HepG2 (cell line): Measurements from ENCODE around the gene MRFAP1. TPM values are rescaled to one million over a fixed set of nuclear protein-coding genes. Genes with fewer than 3 reads are reported as not detected.
A peak's percentile ranks its signal among the peaks of the same experiment; 100 is the strongest.

Experiments
- GFI1 ChIP-seq: sonication (generic); formaldehyde crosslinking; IDR thresholded peaks from 2 replicates; pipeline ENCODE4 v1.5.0; 2020; ENCODE audit warnings: missing genetic modification reagents, mild to moderate bottlenecking, borderline replicate concordance
- HMG20A ChIP-seq: IDR thresholded peaks from 2 replicates; pipeline ENCODE4 v1.6.1; 2016; ENCODE audit warnings: borderline replicate concordance
- IRX3 ChIP-seq: sonication (generic); formaldehyde crosslinking; IDR thresholded peaks from 2 replicates; pipeline ENCODE4 v1.8.1; 2023; ENCODE audit warnings: mild to moderate bottlenecking, low read depth, missing genetic modification reagents, borderline replicate concordance
- NCOR1 ChIP-seq: fragments of 200-600 bp; sonication (generic); IDR thresholded peaks from 2 replicates; pipeline ENCODE4 v1.7.0; 2017; ENCODE audit warnings: antibody characterized with exemption, low read length, borderline replicate concordance
- NR2F6 ChIP-seq, 2 experiments: IDR thresholded peaks; 2 replicates each; pipeline ENCODE4 v1.6.1; 2016; ENCODE audit warnings: antibody characterized with exemption in 1 of 2, mild to moderate bottlenecking in 1 of 2
- PAWR ChIP-seq: sonication (generic); formaldehyde crosslinking; IDR thresholded peaks from 2 replicates; pipeline ENCODE4 v1.4.0; 2020; ENCODE audit warnings: missing genetic modification reagents, mild to moderate bottlenecking, borderline replicate concordance
- SALL1 ChIP-seq: sonication (generic); formaldehyde crosslinking; IDR thresholded peaks from 2 replicates; pipeline ENCODE4 v1.8.0; 2022; ENCODE audit warnings: mild to moderate bottlenecking, missing genetic modification reagents
- SMARCE1 ChIP-seq: fragments of 450-650 bp; IDR thresholded peaks from 2 replicates; pipeline ENCODE4 v1.6.1; 2017; ENCODE audit warnings: borderline replicate concordance
- TP53 ChIP-seq: sonication (generic); formaldehyde crosslinking; conservative IDR thresholded peaks from 2 replicates; pipeline ENCODE4 v1.4.0; 2020; ENCODE audit warnings: missing genetic modification reagents
- ZBTB20 ChIP-seq: sonication (generic); formaldehyde crosslinking; IDR thresholded peaks from 2 replicates; pipeline ENCODE4 v1.8.1; 2023; ENCODE audit warnings: missing genetic modification reagents, low read depth, mild to moderate bottlenecking, borderline replicate concordance
- ZBTB7B ChIP-seq: sonication (generic); formaldehyde crosslinking; IDR thresholded peaks from 2 replicates; pipeline ENCODE4 v1.4.0; 2020; ENCODE audit warnings: missing genetic modification reagents
- ZNF136 ChIP-seq: sonication (generic); formaldehyde crosslinking; IDR thresholded peaks from 2 replicates; pipeline ENCODE4 v1.8.1; 2022; ENCODE audit warnings: low read depth, mild to moderate bottlenecking, moderate library complexity, missing genetic modification reagents
- ZNF3 ChIP-seq: IDR thresholded peaks from 2 replicates; pipeline ENCODE4 v1.7.0; 2017; ENCODE audit warnings: inconsistent platforms
- ZNF530 ChIP-seq: sonication (generic); formaldehyde crosslinking; IDR thresholded peaks from 2 replicates; pipeline ENCODE4 v1.5.0; 2020; ENCODE audit warnings: low read depth, mild to moderate bottlenecking, missing genetic modification reagents
- ZNF574 ChIP-seq: sonication (generic); formaldehyde crosslinking; IDR thresholded peaks from 2 replicates; pipeline ENCODE4 v1.4.0; 2020; ENCODE audit warnings: missing genetic modification reagents
- ZNF747 ChIP-seq: sonication (generic); formaldehyde crosslinking; IDR thresholded peaks from 2 replicates; pipeline ENCODE4 v1.8.1; 2023; ENCODE audit warnings: missing genetic modification reagents, mild to moderate bottlenecking, borderline replicate concordance
- ZNF772 ChIP-seq: sonication (generic); formaldehyde crosslinking; IDR thresholded peaks from 2 replicates; pipeline ENCODE4 v1.5.0; 2020; ENCODE audit warnings: mild to moderate bottlenecking, missing genetic modification reagents
- ZNF878 ChIP-seq: sonication (generic); formaldehyde crosslinking; IDR thresholded peaks from 2 replicates; pipeline ENCODE4 v1.8.1; 2023; ENCODE audit warnings: mild to moderate bottlenecking, missing genetic modification reagents, moderate library complexity
- ZSCAN21 ChIP-seq: sonication (generic); formaldehyde crosslinking; IDR thresholded peaks from 2 replicates; pipeline ENCODE4 v1.8.0; 2022; ENCODE audit warnings: mild to moderate bottlenecking, missing genetic modification reagents, moderate library complexity, borderline replicate concordance
- ZSCAN25 ChIP-seq: sonication (generic); formaldehyde crosslinking; IDR thresholded peaks from 2 replicates; pipeline ENCODE4 v1.8.0; 2022; ENCODE audit warnings: mild to moderate bottlenecking, missing genetic modification reagents
- ZSCAN30 ChIP-seq: sonication (generic); formaldehyde crosslinking; IDR thresholded peaks from 2 replicates; pipeline ENCODE4 v1.5.0; 2020; ENCODE audit warnings: mild to moderate bottlenecking, missing genetic modification reagents
- polyA plus RNA-seq, 8 experiments: library from polyadenylated mRNA; depleted of rRNA in 3 of 8; stranded (reverse) in 7 of 8; unstranded in 1 of 8; fragments of >200 nt; fragmentation: Illumina TruSeq in 4 of 8; extraction: Trizol in 4 of 8; gene quantifications; 2 replicates each; pipeline versions ENCODE4 v1.2.1 to v1.2.3, GENCODE V29; 2011 to 2016; ENCODE audit warnings: low read depth in 4 of 8, missing spikeins in 1 of 8, mixed read lengths in 1 of 8; ENCODE audit not compliant: insufficient read depth in 1 of 8
- total RNA-seq, 5 experiments: library from RNA; depleted of rRNA; stranded (reverse); fragments of >200 nt; fragmentation: Illumina TruSeq; extraction: Trizol; gene quantifications; 2 replicates each; pipeline ENCODE4 v1.2.3, GENCODE V29; 2016; ENCODE audit warnings: low read depth in 1 of 5
- TF ChIP-seq, protein P1 (sequence below): sonication (generic); formaldehyde crosslinking; IDR thresholded peaks from 2 replicates; pipeline ENCODE4 v1.4.0; 2020; ENCODE audit warnings: low read depth, mild to moderate bottlenecking, missing genetic modification reagents
- TF ChIP-seq, protein P2 (sequence below): sonication (generic); formaldehyde crosslinking; IDR thresholded peaks from 2 replicates; pipeline ENCODE4 v1.9.0; 2021; ENCODE audit warnings: missing genetic modification reagents, mild to moderate bottlenecking, borderline replicate concordance
- TF ChIP-seq, protein P3 (sequence below): sonication (generic); formaldehyde crosslinking; IDR thresholded peaks from 2 replicates; pipeline ENCODE4 v1.4.0; 2020; ENCODE audit warnings: missing genetic modification reagents

MRFAP1 gene
- total and polyA plus RNA-seq, 2 of the 13 experiments (the other 11 are each of a cell fraction or from before 2014, with no cell fraction given), result 112 to 158 TPM

DNA sequence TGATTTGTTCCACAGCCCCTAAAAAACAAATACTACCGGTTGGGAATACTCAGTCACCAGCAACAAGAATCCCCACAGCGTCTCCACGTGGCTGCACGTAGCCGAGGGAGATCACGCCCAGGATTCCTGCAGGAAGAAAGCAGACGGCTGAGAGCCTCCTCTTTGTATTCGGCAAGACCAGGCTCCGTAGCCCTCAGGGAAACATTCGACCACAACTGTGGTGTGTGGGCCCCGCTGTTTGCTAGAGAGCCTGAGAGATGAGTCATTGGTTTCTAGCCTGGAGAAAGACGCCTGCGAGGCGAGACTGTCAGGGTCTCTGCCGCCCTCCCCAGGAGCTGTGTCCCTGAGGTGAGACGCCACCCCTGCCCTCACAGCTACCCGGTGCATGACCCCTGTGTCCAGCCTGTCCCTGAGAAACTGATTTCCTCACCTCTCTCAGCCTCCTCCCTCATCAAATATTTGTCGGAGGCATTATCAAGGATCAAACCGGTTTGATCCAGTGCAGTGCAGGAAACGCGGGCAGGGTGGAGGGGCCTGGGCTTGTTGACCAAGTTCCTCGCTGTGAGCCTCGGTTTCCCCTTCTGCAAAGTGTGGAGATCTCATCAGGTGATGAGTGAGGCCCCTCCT lies 48.5 kb downstream of the MRFAP1 start (continued):
- TF ChIP-seq NCOR1, result no peak
- TF ChIP-seq ZSCAN30, result no peak
- no peak for TF ChIP-seq PAWR (CRISPR knock-in tag)
- no peak for TF ChIP-seq ZNF772
- TF ChIP-seq, protein P1, sequence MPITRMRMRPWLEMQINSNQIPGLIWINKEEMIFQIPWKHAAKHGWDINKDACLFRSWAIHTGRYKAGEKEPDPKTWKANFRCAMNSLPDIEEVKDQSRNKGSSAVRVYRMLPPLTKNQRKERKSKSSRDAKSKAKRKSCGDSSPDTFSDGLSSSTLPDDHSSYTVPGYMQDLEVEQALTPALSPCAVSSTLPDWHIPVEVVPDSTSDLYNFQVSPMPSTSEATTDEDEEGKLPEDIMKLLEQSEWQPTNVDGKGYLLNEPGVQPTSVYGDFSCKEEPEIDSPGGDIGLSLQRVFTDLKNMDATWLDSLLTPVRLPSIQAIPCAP (CRISPR knock-in tag), result no peak
- no peak for TF ChIP-seq ZNF878 (CRISPR knock-in tag)
- peak; percentile 47; the same call in 1 of the 2 replicates for TF ChIP-seq SALL1 (CRISPR knock-in tag)
- TF ChIP-seq GFI1 (CRISPR knock-in tag), result no peak
- peak; percentile 27 for TF ChIP-seq ZBTB7B (CRISPR knock-in tag)
- peak; percentile 57 for TF ChIP-seq NR2F6 (IDR thresholded peaks at IDR 0.05)
- peak; percentile 68; the same call in 1 of the 2 replicates for TF ChIP-seq NR2F6 (CRISPR knock-in tag; IDR thresholded peaks at IDR 0.05)
- TF ChIP-seq ZNF574 (CRISPR knock-in tag), result peak; percentile 2; the same call in 1 of the 2 replicates
- peak; percentile 46; the same call in 1 of the 2 replicates for TF ChIP-seq ZSCAN25 (CRISPR knock-in tag)
- 0 out of 2 replicates have a peak, but pooled peaks have one; percentile 27 for TF ChIP-seq TP53
- no peak for TF ChIP-seq ZNF3 (CRISPR knock-in tag)
- TF ChIP-seq ZNF530 (CRISPR knock-in tag), result no peak
- no peak for TF ChIP-seq ZNF136 (CRISPR knock-in tag)
- TF ChIP-seq ZBTB20 (CRISPR knock-in tag), result no peak
- TF ChIP-seq SMARCE1, result no peak
- TF ChIP-seq, protein P2, sequence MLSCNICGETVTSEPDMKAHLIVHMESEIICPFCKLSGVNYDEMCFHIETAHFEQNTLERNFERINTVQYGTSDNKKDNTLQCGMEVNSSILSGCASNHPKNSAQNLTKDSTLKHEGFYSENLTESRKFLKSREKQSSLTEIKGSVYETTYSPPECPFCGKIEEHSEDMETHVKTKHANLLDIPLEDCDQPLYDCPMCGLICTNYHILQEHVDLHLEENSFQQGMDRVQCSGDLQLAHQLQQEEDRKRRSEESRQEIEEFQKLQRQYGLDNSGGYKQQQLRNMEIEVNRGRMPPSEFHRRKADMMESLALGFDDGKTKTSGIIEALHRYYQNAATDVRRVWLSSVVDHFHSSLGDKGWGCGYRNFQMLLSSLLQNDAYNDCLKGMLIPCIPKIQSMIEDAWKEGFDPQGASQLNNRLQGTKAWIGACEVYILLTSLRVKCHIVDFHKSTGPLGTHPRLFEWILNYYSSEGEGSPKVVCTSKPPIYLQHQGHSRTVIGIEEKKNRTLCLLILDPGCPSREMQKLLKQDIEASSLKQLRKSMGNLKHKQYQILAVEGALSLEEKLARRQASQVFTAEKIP (CRISPR knock-in tag), result no peak
- TF ChIP-seq ZSCAN21 (CRISPR knock-in tag), result peak; percentile 54; the same call in 1 of the 2 replicates
- TF ChIP-seq, protein P3, sequence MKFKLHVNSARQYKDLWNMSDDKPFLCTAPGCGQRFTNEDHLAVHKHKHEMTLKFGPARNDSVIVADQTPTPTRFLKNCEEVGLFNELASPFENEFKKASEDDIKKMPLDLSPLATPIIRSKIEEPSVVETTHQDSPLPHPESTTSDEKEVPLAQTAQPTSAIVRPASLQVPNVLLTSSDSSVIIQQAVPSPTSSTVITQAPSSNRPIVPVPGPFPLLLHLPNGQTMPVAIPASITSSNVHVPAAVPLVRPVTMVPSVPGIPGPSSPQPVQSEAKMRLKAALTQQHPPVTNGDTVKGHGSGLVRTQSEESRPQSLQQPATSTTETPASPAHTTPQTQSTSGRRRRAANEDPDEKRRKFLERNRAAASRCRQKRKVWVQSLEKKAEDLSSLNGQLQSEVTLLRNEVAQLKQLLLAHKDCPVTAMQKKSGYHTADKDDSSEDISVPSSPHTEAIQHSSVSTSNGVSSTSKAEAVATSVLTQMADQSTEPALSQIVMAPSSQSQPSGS (CRISPR knock-in tag), result peak; percentile 33; the same call in 1 of the 2 replicates
- no peak for TF ChIP-seq HMG20A (CRISPR knock-in tag)
- TF ChIP-seq ZNF747, result no peak
- TF ChIP-seq IRX3 (CRISPR knock-in tag), result no peak
